ENCODE results near the gene PAX7. TPM values are rescaled to one million over a fixed set of nuclear protein-coding genes. Genes with fewer than 3 reads are reported as not detected.

The PAX7 gene
- total RNA-seq, 4 donors from 2014 or later, result not detected

- peaks cover 0 to 47% (median 0%) of the 10 kb centered on the region in 4 donors for H3K27me3 ChIP-seq
- no peak for DNase-seq
- WGBS, 2 donors, result 28 to 45% methylated on average over 5 to 7 of the region's 13 CpGs
- H3K4me1 ChIP-seq, result peaks cover 13 to 60% (median 29%) of the 10 kb centered on the region in 3 donors
- TF ChIP-seq POLR2A (IDR thresholded peaks at IDR 0.05) (no peak), CTCF (IDR thresholded peaks at IDR 0.05) (no peak)
- no peaks in the 10 kb centered on the region for H3K9me3 ChIP-seq
- intact Hi-C loops (cut with DNase I), result no loop called here
- no peaks in the 10 kb centered on the region for H3K36me3 ChIP-seq
- H3K27ac ChIP-seq, result peak overlapping the region in 2 of 4 donors; percentile 4 to 42
- H3K4me3 ChIP-seq, result no peak overlapping the region
Measured at GRCh38 chr1:18670121-18670867, 39.6 kb downstream of the PAX7 start.

- H3K36me3 ChIP-seq, result no peaks in the 10 kb centered on the region
- intact Hi-C loops (cut with DNase I), result no loop called here
- peaks cover 0 to 47% (median 0%) of the 10 kb centered on the region in 4 donors for H3K27me3 ChIP-seq
- no peak for DNase-seq
- WGBS, 2 donors, result 43 to 63% methylated on average over 1 to 5 of the region's 5 CpGs
- H3K9me3 ChIP-seq, result no peaks in the 10 kb centered on the region
- TF ChIP-seq CTCF (IDR thresholded peaks at IDR 0.05), result no peak
- no peak for TF ChIP-seq POLR2A (IDR thresholded peaks at IDR 0.05)
- peak overlapping the region in 1 of 4 donors; percentile 42 for H3K27ac ChIP-seq
- H3K4me3 ChIP-seq, result no peak overlapping the region
- peaks cover 13 to 58% (median 29%) of the 10 kb centered on the region in 3 donors for H3K4me1 ChIP-seq
Measured at GRCh38 chr1:18670868-18671225, 40.2 kb downstream of the PAX7 start.

- no peak for DNase-seq
- intact Hi-C loops (cut with DNase I), result no loop called here
- peaks cover 0 to 65% (median 0%) of the 10 kb centered on the region in 4 donors for H3K27me3 ChIP-seq
- H3K4me1 ChIP-seq, result peaks cover 6 to 27% (median 18%) of the 10 kb centered on the region in 3 donors
- no peaks in the 10 kb centered on the region for H3K9me3 ChIP-seq
- TF ChIP-seq CTCF (IDR thresholded peaks at IDR 0.05) (no peak), POLR2A (IDR thresholded peaks at IDR 0.05) (no peak)
- H3K27ac ChIP-seq, result no peak overlapping the region
- H3K36me3 ChIP-seq, result no peaks in the 10 kb centered on the region
- WGBS, 2 donors, result 62 to 64% methylated on average over 5 of the region's 5 CpGs
- no peak overlapping the region for H3K4me3 ChIP-seq
Measured at GRCh38 chr1:18673976-18674375, 43.3 kb downstream of the PAX7 start.

GRCh38 chr1:18676332-18676781, 45.7 kb downstream of the PAX7 start:
- TF ChIP-seq CTCF (IDR thresholded peaks at IDR 0.05) (no peak), POLR2A (IDR thresholded peaks at IDR 0.05) (no peak)
- WGBS, 2 donors, result 30 to 38% methylated on average over 1 to 5 of the region's 6 CpGs
- Histone ChIP-seq H3K9me3 (no peaks in the 10 kb centered on the region), H3K36me3 (no peaks in the 10 kb centered on the region), H3K27me3 (peaks cover 0 to 88% (median 0%) of the 10 kb centered on the region in 4 donors), H3K4me1 (peaks cover 0 to 3% (median under 1%) of the 10 kb centered on the region in 3 donors), H3K27ac (no peak overlapping the region), H3K4me3 (no peak overlapping the region)
- intact Hi-C loops (cut with DNase I), result no loop called here
- no peak for DNase-seq

GRCh38 chr1:18681423-18681835, 50.8 kb downstream of the PAX7 start:
- Histone ChIP-seq H3K4me3 (no peak overlapping the region), H3K36me3 (no peaks in the 10 kb centered on the region), H3K9me3 (no peaks in the 10 kb centered on the region), H3K4me1 (no peaks in the 10 kb centered on the region), H3K27ac (no peak overlapping the region), H3K27me3 (peaks cover 0 to 89% (median 0%) of the 10 kb centered on the region in 4 donors)
- WGBS, 2 donors, result 48 to 57% methylated on average over 3 to 4 of the region's 4 CpGs
- DNase-seq, result no peak
- intact Hi-C loops (cut with DNase I), result loop anchor here (5.0 kb wide), 1 partner anchor 84 kb away; no protein-coding TSS in a partner anchor
- TF ChIP-seq POLR2A (IDR thresholded peaks at IDR 0.05) (no peak), CTCF (IDR thresholded peaks at IDR 0.05) (peak; percentile 27 to 73 (median 54))
